Stomach (tissue), 4 donors: Measurements from ENCODE around the gene TTL.

Source experiments
- POLR2A ChIP-seq, 4 donors: fragments of 450-650 bp; IDR thresholded peaks; one replicate each; pipeline ENCODE4 v1.6.1; 2016; ENCODE audit warnings: antibody characterized with exemption in 4 of 4, control low read depth in 2 of 4, mild to moderate bottlenecking in 1 of 4, moderate library complexity in 1 of 4
- POLR2AphosphoS5 ChIP-seq, 3 donors: sonication (generic); formaldehyde crosslinking; IDR thresholded peaks; one replicate each; pipeline ENCODE4 v1.6.1; 2016; ENCODE audit warnings: antibody characterized with exemption in 3 of 3
- TF ChIP-seq, protein P1 (sequence below), 7 experiments: fragments of 450-650 bp in 4 of 7; fragments of 200-600 bp in 3 of 7; sonication (generic) in 3 of 7; IDR thresholded peaks; one replicate each; pipeline ENCODE4 v1.5.1; 2016 to 2019; ENCODE audit warnings: antibody characterized with exemption in 7 of 7, control low read depth in 2 of 7, mild to moderate bottlenecking in 1 of 7

GRCh38 chr2:112485849-112486248 is 3.9 kb downstream of the TTL start:
- TF ChIP-seq, protein P1, sequence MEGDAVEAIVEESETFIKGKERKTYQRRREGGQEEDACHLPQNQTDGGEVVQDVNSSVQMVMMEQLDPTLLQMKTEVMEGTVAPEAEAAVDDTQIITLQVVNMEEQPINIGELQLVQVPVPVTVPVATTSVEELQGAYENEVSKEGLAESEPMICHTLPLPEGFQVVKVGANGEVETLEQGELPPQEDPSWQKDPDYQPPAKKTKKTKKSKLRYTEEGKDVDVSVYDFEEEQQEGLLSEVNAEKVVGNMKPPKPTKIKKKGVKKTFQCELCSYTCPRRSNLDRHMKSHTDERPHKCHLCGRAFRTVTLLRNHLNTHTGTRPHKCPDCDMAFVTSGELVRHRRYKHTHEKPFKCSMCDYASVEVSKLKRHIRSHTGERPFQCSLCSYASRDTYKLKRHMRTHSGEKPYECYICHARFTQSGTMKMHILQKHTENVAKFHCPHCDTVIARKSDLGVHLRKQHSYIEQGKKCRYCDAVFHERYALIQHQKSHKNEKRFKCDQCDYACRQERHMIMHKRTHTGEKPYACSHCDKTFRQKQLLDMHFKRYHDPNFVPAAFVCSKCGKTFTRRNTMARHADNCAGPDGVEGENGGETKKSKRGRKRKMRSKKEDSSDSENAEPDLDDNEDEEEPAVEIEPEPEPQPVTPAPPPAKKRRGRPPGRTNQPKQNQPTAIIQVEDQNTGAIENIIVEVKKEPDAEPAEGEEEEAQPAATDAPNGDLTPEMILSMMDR (IDR thresholded peaks at IDR 0.05), result no peak
- no peak for TF ChIP-seq POLR2A (IDR thresholded peaks at IDR 0.05)
- TF ChIP-seq POLR2AphosphoS5 (IDR thresholded peaks at IDR 0.05), result no peak
